HG02798 (cell line): ENCODE measurements around the gene GAB3.

Experiments
- ATAC-seq: cut with Tn5 transposase; IDR thresholded peaks from one replicate; pipeline ENCODE4 v1.9.1; 2021; ENCODE audit warnings: mild to moderate bottlenecking; ENCODE audit not compliant: unreplicated experiment, poor library complexity

The GAB3 gene, protein sequence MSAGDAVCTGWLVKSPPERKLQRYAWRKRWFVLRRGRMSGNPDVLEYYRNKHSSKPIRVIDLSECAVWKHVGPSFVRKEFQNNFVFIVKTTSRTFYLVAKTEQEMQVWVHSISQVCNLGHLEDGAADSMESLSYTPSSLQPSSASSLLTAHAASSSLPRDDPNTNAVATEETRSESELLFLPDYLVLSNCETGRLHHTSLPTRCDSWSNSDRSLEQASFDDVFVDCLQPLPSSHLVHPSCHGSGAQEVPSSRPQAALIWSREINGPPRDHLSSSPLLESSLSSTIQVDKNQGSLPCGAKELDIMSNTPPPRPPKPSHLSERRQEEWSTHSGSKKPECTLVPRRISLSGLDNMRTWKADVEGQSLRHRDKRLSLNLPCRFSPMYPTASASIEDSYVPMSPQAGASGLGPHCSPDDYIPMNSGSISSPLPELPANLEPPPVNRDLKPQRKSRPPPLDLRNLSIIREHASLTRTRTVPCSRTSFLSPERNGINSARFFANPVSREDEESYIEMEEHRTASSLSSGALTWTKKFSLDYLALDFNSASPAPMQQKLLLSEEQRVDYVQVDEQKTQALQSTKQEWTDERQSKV

DNA sequence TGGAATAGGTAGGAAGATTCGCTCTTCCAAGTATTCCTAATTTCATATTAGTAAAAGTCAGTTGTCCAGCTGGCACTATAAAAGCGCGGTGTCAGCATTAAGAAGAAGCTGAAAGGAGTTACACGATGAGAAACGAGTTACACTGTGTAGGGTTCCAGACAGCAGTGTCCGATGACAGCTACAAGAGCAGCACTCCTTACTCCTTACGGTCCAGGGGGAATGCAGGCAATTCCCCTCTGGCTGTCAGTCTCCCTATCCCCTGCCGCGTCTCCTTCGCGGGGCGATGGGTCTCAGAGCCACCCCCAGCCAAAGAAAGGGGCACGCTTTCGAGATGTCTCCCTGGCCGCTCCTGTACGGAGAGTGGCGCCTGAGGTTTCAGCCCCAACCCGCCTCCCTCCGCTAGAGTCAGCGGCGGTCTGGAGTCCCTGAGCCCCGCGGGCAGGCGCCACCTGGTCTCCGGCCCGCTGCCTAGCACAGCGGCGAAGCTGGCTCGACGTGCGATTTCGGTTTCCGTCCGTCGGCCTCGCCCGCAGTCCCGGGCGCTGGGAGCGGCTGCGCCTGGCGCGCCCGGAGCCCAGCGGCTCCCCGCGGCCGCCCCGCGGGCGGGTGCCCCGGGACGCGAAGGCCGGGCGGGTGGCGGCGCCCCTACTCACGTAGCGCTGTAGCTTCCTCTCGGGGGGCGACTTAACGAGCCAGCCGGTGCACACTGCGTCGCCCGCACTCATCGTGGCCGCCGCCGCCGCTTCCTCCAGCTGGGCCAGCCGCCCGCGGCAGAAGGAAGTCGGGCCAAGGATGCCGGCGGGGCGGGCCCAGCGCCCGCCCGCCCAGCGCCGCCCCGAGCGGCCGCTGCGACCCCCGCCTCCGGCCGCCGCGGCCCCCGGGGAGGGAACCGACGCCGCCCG, at the start of gene GAB3:
GAB3 (minus strand) TSS at position 777 of the 902 bp plus-strand sequence; CDS start at position 725, 52 bp downstream.
- peak; percentile 75 for ATAC-seq

DNA sequence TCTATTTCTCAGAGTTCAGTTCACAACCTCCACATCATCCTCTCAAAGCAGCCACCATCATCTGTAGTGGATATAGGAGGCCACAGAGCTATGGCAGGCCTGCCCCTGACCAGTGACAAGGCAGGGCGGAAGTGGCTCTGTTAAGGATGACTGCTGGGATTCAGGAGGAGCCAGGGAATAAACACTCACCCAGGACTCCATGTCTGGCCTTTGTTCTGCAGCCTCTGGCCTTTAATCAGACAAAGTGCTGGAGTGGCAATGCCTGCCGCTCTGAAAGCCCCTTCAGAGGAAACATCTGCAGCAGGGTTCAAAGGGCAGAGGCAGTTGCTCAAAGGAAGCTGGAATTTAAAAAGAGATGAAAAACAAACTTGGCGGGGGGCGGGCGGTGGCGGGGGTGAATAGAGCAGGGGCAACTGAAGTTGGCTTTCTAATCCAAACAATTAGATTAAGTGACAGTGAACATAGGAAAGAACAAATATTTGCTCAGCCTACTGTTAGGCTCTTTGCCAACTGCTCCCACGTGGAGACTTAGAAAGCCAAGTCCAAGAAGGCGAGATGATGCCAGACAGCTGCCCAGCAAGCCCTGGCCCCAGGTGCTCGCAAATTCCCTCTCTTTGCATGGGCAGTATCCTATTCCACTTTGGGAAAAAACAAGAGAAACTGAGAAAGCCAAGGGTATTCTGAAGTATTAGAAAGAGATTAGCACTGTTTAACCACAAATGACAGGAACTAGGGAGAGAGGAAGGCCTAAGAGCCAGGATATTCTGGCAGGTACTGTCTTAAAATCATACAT, 48.9 kb upstream of the GAB3 start:
- no peak for ATAC-seq

DNA sequence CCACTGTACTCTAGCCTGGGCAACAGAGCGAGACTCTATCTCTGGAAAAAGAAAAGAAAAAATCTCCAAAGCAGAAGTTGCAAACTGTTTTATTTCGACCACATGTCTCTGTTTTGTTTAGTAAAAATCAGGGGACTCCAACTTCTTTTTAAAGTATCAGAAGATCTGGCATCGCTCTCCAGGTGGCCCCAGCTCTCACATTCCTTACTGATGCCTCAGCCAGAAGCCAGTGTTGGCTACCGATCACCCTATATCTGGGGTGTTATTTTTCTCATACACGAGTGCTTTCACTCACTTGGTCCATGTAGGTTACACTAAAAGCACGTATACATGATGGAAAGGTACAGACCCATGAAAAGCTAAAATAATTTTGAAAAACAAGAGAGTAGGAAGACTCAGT, 46.1 kb upstream of the GAB3 start:
- ATAC-seq = no peak

DNA sequence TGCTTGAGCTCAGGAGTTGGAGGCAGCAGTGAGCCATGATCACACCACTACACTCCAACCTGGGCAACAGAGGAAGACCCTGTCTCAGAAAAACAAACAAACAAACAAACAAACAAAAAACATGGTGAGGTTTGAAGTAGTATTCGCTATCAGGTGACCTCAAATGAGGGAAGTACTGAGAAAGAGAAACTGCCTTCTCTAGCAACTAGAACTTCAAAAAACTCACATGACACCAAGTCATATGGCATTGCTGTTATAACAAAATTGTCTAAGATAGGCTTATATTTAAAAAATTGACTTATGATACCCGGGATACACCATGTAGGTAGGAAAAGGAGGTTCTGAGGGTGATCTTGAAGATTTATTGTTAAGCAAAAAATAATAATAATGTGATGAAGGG, 44.1 kb upstream of the GAB3 start:
- no peak for ATAC-seq

DNA sequence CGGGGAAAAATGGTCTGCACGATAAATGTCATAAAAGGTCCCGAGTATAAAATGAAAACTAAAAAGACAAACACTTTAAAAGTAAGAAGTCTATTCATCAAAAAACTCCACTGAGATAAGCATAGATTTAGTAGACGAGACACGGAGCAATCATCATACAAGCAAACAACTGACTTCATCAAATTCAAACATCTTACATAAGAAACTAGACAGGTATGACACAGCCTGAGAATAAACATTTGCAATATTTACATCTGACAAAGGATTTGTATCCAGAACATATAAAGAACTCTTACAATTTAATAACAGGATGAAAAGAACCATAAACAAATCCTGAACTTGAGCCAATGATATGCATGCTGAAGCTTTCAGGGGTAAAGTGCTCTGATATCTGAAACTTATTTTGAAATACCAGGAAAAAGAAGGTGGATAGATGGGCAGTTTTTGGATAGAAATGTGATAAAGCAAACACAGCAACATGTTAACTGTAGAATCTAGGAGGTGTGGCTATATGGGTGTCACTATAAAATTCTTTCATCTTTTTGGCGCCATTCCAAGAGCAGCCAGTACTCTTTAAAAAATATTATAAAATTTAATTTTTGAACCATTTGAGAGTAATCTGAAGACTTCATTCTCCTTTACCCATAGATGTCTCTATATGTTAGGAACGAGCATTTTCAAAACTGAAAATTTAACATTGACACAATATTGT, 42.4 kb upstream of the GAB3 start:
- no peak for ATAC-seq

DNA sequence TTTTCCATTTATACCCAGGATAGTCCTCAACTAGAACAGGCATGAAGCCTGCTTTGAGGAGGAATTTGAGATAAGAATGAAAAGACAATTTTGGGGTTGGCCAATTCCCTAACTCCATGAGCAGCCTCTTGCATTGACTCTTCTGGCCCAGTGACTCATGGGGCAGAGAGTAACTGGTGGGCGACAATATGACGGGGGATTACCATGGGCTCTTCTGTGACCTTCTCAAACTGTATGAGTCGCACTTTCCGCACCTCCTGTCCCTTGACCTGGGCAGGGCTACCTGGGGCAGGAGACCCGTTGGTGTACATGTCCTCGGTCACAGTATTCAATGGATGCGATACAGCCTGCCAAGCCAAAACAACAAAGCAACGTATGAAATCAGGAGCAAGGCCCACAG, 41.1 kb upstream of the GAB3 start:
- ATAC-seq = no peak

DNA sequence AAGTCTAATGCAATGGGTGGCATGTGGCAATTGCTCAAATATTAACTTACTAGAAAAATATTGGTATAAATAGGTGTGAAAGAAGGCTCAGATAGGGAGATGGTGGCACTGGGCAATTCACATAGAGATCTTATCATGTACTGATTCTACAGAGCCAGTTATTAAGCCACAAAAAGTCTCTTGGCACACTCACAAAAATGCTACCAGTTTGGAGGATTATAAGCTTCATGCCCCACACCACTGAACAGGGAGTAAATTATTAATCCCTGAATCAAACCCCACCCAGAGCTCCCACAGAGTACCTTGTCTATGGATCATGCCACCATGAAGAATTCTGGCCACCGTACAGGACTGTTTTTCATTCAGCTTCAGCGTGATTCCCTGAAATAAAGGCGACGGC, 40.6 kb upstream of the GAB3 start:
- no peak for ATAC-seq

DNA sequence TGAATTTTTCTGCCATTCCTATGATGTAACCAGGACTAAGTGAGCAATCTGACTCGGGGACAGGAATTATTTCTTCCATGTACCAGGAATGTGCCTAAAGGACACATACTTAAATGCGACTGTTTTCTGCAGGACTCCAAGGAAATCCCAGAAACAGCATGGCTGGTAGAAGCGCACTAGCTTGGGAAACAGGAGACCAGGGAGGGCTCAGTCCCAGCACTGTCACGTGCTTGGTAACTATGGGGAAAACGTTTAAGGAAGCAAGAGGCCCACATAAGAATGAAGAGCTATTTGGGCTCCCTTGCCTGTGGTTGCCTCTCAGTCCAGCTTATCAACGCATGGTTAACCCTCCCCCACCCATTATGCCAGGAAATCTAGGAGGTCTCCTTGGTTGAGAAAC, 34.8 kb upstream of the GAB3 start:
- no peak for ATAC-seq

DNA sequence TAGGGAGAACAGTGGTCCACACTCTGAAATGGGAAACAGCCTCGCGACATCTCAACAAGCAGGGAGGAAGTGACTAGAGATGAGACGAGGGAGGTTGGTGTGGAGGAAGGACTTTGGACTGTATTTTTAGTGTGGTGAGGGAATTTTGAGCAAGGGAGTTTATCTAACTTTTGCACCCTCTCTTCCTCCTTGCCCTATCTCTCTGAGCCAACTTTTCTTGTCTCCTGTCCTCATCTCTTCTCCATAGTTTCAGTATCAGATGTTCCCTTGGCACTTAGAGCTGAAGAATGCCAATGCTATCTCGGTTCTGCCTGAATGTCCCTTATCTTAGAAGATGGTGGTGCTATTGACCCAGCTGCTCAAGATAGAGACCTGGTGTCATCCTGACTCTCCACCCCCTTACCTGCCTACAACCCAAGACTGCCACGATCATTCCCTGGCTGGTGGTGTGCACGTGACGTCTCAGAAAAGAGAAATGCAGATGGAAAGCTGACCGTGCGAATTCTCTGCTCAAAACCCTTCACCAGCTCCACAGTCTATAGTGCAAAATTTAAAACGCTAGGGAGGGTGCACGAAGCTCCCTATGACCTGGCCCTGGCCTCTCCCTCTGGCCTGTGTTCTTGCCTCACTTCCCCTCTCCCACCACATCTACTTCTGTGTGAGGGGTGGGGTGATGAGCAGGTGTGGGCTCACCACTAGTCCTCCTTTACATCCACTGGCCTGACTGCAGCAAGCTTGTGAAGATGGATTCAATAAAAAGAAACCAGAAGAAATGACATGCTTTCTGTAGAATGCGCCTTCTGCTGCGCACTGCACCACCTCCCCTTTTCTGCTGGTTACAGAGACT, 33.5 kb upstream of the GAB3 start:
- no peak for ATAC-seq

DNA sequence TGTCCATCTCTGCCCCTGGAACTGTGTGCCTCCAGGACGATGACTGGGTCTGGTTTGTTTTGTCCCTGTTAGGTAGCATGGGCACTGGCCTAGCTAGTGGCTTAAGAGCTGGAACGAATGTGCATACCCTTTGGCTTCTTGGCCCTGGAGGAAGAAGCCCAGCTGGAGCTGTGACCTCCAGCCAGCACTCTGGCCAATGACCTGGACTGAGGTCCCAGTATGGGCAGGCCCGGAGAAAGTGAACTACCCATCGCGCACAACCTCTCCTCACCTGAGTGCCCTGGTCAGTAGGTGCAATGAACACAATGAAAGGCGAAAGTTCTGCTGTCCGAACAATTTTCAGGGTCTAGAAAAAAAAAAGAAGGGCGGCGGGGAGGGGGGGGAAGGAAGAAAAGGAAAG, 30.1 kb upstream of the GAB3 start:
- no peak for ATAC-seq

DNA sequence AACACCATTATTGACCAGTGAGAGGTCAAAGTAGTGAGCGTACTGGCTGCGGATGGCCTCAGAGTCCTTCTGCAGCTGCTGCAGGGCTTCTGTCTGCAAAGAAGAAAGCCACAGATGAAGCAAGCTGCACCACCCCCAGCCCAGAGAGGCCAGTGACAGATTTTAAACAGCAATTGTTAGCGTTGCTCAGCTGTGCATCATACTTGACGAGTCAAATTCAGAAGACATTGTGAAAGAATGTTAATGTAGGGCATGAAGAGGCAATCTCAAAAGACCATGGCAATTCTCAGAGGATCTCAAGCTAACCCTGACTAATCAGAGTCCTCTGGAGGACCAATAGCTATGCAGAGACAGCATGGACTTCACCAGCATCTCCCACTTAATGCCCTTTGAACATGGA, 28.4 kb upstream of the GAB3 start:
- no peak for ATAC-seq

DNA sequence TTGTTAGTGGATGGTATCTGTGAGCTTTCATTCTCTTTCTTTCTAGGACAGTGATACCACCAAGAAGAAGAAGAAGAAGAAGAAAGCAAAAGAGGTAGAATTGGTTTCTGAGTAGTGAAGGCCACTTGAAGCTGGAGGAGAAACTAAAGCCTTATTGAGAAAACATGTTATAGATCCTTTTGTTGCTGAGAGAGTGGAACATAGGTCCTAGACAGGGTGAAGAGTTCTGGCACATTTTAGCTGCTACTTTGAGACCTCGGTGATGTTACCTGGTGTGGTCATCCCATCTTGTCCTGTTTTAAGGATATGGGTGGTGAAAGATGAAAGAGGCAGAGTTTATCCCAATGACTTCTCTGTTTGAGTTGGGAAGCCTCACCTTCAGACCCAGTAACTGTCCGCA, 25.9 kb upstream of the GAB3 start:
- ATAC-seq = no peak

DNA sequence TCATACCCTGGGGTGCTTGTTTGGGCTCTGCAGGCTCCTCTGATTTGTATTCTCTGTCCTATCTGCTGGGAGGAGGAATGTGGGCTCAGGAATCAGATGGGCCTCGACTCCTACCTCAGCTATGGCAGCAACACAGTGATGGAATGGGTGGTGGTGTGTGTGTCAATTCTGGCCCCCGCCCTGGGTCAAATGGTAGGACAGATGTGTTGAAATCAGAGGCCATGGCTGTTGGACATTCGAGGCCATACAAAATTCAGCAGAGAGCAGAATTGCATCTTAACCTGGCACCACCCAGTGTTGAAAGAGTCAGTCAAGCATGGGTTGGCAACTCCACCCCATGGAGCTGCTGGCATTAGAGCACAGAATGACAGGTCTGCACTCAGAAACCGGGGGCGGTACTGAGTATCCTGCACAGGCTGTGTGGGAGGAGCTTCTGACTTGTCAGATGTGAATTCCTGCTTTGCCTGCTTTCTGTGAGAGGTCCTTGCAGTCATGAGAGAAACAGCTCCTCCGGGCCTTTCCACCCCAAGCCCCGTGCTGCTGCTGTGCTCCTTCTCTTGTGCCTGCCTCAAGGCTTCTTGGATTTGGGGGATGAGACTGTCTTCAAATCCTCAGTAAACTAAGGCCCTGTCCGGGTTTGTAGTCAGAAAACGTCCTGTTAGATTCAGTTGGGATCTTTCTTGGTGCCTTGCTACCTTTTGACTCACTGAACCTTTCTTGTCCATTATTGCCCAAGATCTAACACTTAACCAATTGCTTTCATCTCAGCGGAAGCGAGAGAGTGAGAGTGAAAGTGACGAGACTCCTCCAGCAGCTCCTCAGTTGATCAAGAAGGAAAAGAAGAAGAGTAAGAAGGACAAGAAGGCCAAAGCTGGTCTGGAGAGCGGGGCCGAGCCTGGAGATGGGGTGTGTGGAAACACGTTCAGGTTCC, 24.8 kb upstream of the GAB3 start:
- ATAC-seq = no peak

DNA sequence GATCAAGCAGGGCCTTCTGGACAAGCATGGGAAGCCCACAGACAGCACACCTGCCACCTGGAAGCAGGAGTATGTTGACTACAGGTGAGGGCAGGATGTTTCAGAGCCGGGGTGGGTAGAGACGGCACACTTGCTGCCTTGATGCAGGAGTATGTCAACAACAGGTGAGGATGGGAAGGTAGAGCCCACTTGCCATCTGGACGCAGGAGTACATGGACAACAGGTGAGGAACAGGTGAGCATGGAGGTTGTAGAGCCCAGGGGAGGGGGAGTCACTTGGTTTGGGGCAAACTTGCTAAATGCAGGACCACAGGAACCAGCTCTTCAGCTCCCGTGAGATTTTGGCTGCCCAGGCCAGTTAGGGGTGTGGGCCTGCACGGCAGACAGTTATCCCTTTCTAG, 23.7 kb upstream of the GAB3 start:
- no peak for ATAC-seq

DNA sequence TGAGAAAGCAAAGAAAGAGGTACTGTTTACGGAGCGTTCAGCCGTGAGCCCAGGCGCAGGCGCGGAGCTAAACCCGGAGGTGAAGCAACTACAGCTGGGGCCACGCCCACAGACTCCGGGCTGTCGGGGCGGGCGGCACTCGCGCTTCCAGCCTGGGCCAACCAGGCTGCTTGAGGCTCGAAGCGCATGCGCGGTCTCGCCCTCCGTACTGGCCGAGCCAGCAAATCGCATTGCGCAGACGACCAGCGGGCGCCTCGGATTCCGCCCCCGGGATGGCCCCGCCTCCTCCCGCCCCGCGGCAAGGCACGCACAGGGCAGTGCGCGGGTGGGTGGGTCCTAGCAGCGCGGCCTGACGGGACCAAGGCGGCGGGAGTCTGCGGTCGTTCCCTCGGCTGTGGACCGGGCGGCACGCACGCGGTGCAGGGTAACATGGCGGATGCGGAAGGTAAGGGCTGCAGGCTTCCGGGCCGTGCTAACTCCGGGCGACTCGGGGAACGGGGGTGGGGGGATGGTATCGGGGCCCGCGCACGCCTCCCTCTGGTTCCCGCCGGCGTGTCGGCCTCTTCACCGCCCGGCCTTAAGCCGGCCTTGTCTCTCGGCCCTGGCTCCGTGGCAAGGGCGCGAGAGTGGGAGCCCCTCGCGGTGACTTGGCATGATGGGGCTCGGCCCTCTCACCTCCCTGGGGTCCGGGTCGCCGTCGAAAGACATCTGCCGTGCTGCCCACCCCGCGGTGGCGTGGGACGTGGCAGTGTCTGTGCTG, 11.8 kb upstream of the GAB3 start, which contains the start of gene DKC1:
DKC1 (plus strand) TSS at position 328 of the 760 bp plus-strand sequence; CDS start at position 430, 102 bp downstream.
- ATAC-seq = peak; percentile 95

DNA sequence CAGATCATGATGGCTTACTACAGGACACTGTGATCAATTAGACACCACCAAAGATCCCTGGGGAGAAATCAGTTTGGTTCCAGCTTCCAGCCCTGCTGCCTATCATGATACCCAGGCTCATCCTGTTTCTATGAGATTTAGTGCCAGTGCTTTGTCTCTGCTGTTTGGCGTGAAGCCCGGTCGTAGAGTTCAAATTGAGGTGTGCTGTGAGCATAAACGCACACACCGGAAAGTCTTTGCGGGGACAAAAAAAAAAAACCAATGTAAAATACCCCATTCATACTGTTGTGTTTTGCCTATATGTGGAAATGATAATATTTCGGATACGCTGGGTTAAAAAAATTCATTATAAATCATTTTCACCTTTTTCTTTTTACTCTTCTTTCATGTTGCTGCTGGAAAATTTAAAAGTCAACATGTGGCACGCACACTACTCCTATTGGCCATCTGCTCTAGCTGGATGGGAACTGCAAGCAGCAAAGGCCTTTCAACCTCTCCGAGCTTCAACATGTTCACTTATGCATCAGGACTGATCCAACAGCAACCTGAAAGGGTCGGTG, 11.2 kb upstream of the GAB3 start:
- ATAC-seq = no peak

DNA sequence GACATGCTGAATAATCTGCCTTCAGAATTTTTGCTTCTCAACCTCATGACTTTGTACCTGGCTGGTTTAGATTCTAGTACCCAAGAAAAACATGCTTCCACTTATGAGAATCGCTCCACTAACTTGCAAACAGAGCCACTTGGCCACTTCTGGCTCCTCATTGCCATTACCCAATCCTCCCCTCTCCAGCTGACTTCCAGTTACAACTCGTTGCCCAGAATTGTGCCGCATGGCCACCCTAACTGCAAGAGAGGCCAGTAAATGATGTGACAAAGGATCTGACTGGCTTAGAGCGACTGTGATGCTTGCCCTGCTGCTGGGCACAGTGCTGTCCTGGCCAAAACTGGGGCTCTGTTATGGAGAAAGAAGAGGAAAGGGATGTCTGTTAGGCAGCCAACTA, 7.8 kb upstream of the GAB3 start:
- ATAC-seq = no peak
